Measurements from ENCODE around the gene ZNF536. TPM values are rescaled to one million over a fixed set of nuclear protein-coding genes. Genes with fewer than 3 reads are reported as not detected.

ZNF536 gene
- total RNA-seq, 4 donors from 2014 or later: 0.51 to 1.0 (median 0.77) TPM

GRCh38 chr19:30441011-30441410, 68.8 kb downstream of the ZNF536 start:
- 80 to 92% methylated on average over 4 of the region's 4 CpGs for WGBS, 2 donors
- no peak overlapping the region for H3K4me3 ChIP-seq (ENCODE audit: low read depth, poor library complexity, severe bottlenecking)
- no peak for DNase-seq (ENCODE audit: low spot score in 2 of 2)
- TF ChIP-seq CTCF (IDR thresholded peaks at IDR 0.05): no peak
- TF ChIP-seq POLR2A (IDR thresholded peaks at IDR 0.05): no peak
- intact Hi-C loops (cut with DNase I; ENCODE audit: low total_unique reads): no loop called here

DNA sequence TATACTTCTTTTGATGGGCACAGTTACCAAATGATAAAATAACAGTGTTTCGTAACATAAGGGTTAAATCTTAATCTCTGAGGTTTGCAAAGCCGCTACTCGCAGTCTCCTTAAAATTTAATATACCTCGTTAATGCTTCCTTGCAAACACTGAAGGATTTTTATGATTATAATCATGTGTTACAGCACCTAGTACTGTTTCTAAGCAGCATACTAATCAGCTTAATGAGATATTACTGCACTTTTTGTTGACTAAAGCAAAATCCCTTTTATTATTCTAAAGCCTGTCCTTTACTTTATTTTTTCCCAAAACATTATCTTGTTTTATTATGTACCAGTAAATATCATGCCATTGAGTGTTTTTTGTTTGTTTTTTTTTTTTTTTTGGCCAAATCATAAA, 70.5 kb downstream of the ZNF536 start:
- H3K4me3 ChIP-seq (ENCODE audit: low read depth, poor library complexity, severe bottlenecking): no peak overlapping the region
- 63 to 75% methylated on average over 4 of the region's 4 CpGs for WGBS, 2 donors
- no peak for DNase-seq (ENCODE audit: low spot score in 2 of 2)
- TF ChIP-seq CTCF (IDR thresholded peaks at IDR 0.05) (no peak), POLR2A (IDR thresholded peaks at IDR 0.05) (no peak)
- intact Hi-C loops (cut with DNase I; ENCODE audit: low total_unique reads): no loop called here

DNA sequence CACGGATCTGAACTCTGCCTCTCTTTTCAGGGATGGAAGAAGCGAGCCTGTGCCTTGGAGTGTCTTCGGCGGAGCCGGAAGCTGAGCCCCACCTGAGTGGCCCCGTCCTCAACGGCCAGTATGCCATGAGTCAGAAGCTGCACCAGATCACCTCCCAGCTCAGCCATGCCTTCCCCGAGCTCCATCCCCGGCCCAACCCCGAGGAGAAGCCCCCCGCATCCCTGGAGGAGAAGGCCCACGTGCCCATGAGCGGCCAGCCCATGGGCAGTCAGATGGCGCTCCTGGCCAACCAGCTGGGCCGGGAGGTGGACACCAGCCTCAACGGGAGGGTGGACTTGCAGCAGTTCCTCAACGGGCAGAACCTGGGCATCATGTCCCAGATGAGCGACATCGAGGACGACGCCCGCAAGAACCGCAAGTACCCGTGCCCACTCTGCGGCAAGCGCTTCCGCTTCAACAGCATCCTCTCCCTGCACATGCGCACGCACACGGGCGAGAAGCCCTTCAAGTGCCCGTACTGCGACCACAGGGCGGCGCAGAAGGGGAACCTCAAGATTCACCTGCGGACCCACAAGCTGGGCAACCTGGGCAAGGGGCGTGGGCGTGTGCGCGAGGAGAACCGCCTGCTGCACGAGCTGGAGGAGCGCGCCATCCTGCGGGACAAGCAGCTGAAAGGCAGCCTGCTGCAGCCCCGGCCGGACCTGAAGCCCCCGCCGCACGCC, 71.5 kb downstream of the ZNF536 start:
- WGBS, 2 donors: 92 to 94% methylated on average over 41 to 43 of the region's 50 CpGs
- H3K4me3 ChIP-seq (ENCODE audit: low read depth, poor library complexity, severe bottlenecking): no peak overlapping the region
- intact Hi-C loops (cut with DNase I; ENCODE audit: low total_unique reads): no loop called here
- TF ChIP-seq CTCF (IDR thresholded peaks at IDR 0.05): no peak
- TF ChIP-seq POLR2A (IDR thresholded peaks at IDR 0.05): no peak
- DNase-seq (ENCODE audit: low spot score in 2 of 2): no peak

DNA sequence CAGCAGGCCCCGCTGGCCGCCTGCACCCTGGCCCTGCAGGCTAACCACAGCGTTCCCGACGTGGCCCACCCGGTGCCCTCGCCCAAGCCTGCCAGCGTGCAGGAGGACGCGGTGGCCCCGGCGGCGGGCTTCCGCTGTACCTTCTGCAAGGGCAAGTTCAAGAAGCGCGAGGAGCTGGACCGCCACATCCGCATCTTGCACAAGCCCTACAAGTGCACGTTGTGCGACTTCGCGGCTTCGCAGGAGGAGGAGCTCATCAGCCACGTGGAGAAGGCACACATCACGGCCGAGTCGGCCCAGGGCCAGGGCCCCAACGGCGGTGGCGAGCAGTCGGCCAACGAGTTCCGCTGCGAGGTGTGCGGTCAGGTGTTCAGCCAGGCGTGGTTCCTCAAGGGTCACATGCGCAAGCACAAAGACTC, 72.1 kb downstream of the ZNF536 start:
- DNase-seq (ENCODE audit: low spot score in 2 of 2): peak in 1 of 2 donors; percentile 82
- WGBS, 2 donors: 93 to 96% methylated on average over 37 of the region's 37 CpGs
- intact Hi-C loops (cut with DNase I; ENCODE audit: low total_unique reads): no loop called here
- no peak for TF ChIP-seq POLR2A (IDR thresholded peaks at IDR 0.05)
- no peak for TF ChIP-seq CTCF (IDR thresholded peaks at IDR 0.05)
- H3K4me3 ChIP-seq (ENCODE audit: low read depth, poor library complexity, severe bottlenecking): no peak overlapping the region

GRCh38 chr19:30444686-30445232, 72.6 kb downstream of the ZNF536 start:
- peak in 1 of 2 donors; percentile 76 for DNase-seq (ENCODE audit: low spot score in 2 of 2)
- TF ChIP-seq CTCF (IDR thresholded peaks at IDR 0.05) (no peak), POLR2A (IDR thresholded peaks at IDR 0.05) (no peak)
- H3K4me3 ChIP-seq (ENCODE audit: low read depth, poor library complexity, severe bottlenecking): no peak overlapping the region
- 97 to 98% methylated on average over 21 to 26 of the region's 29 CpGs for WGBS, 2 donors
- intact Hi-C loops (cut with DNase I; ENCODE audit: low total_unique reads): no loop called here
